Sigmoid colon (tissue), 7 donors: ENCODE data around the gene CNKSR3. TPM values are rescaled to one million over a fixed set of nuclear protein-coding genes. Genes with fewer than 3 reads are reported as not detected.

Experiments used
- DNase-seq: peaks from one replicate; pipeline ENCODE4 v3.0.0-alpha.2; 2019
- H3K27ac ChIP-seq, 4 donors: fragments of 200-600 bp; sonication (generic); one replicate each; pipeline ENCODE4 v1.5.1; 2016 to 2019; ENCODE audit warnings: mild to moderate bottlenecking in 1 of 4
- H3K27me3 ChIP-seq, 3 donors: fragments of 200-600 bp; sonication (generic); one replicate each; pipeline ENCODE4 v1.5.1; 2019; ENCODE audit warnings: mild to moderate bottlenecking in 1 of 3
- H3K36me3 ChIP-seq, 4 donors: fragments of 200-600 bp; sonication (generic); one replicate each; pipeline ENCODE4 v1.5.1; 2016 to 2019
- H3K4me1 ChIP-seq, 4 donors: fragments of 200-600 bp; sonication (generic); one replicate each; pipeline ENCODE4 v1.5.1; 2017 to 2019
- H3K4me3 ChIP-seq, 4 donors: fragments of 200-600 bp; sonication (generic); one replicate each; pipeline ENCODE4 v1.5.1; 2017 to 2019; ENCODE audit warnings: mild to moderate bottlenecking in 2 of 4, moderate library complexity in 1 of 4
- H3K9me3 ChIP-seq, 4 donors: fragments of 200-600 bp in 3 of 4; sonication (generic) in 3 of 4; one replicate each; pipeline versions ENCODE4 v1.5.1 to v1.6.1; 2013 to 2019
- CTCF ChIP-seq, 4 experiments: fragments of 450-650 bp in 3 of 4; fragments of 200-600 bp in 1 of 4; IDR thresholded peaks; one replicate each; pipeline ENCODE4 v1.5.1; 2016 to 2019; ENCODE audit warnings: antibody characterized with exemption in 4 of 4, mild to moderate bottlenecking in 3 of 4, moderate library complexity in 2 of 4
- EP300 ChIP-seq, 4 donors: sonication (generic); formaldehyde crosslinking; IDR thresholded peaks; one replicate each; pipeline ENCODE4 v1.6.1; 2017; ENCODE audit warnings: antibody characterized with exemption in 4 of 4
- POLR2A ChIP-seq, 2 donors: fragments of 450-650 bp; IDR thresholded peaks; one replicate each; pipeline ENCODE4 v1.6.1; 2016; ENCODE audit warnings: antibody characterized with exemption in 2 of 2, mild to moderate bottlenecking in 2 of 2, moderate library complexity in 2 of 2
- POLR2AphosphoS5 ChIP-seq, 4 donors: sonication (generic); formaldehyde crosslinking; IDR thresholded peaks; one replicate each; pipeline ENCODE4 v1.6.1; 2017; ENCODE audit warnings: antibody characterized with exemption in 4 of 4
- WGBS, 2 donors: extraction: QIAGEN DNeasy Blood & Tissue Kit; methylation state at CpG; one replicate each; pipeline ENCODE4 v1.1.7; 2013; 5-methylcytosine and 5-hydroxymethylcytosine counted together
- intact Hi-C: fragments of 100-400 bp; cut with DNase I; formaldehyde crosslinking; loops from one replicate; pipeline ENCODE4 v1.15.1; 2023
- polyA plus RNA-seq, 3 donors: library from polyadenylated mRNA; stranded (reverse); fragments of 200-250 nt; gene quantifications; one replicate each; pipeline ENCODE4 v1.2.3, GENCODE V29; 2013
- small RNA-seq, 3 donors: library from RNA; depleted of rRNA; stranded (forward); fragments of <200 nt; gene quantifications; one replicate each; pipeline ENCODE3, GENCODE V24; 2016
- total RNA-seq, 4 donors: library from RNA; depleted of rRNA; stranded (reverse); fragments of >200 nt; gene quantifications; one replicate each; pipeline ENCODE4 v1.1.0, GENCODE V29; 2016
- donor health status: healthy with polysubstance abuse.
- donor health status: Bipolar disorder and iron deficiency.
- donor health status: healthy.

Gene CNKSR3
- total and polyA plus RNA-seq, 7 donors = 6.0 to 17.4 (median 15.3) TPM

- H3K9me3 ChIP-seq = no peaks in the 10 kb centered on the region
- H3K36me3 ChIP-seq = no peaks in the 10 kb centered on the region
- H3K4me3 ChIP-seq = no peak overlapping the region
- TF ChIP-seq CTCF (IDR thresholded peaks at IDR 0.05) (peak in 1 of 4 experiments; percentile 41), POLR2AphosphoS5 (IDR thresholded peaks at IDR 0.05) (no peak), EP300 (IDR thresholded peaks at IDR 0.05) (no peak)
- no peak overlapping the region for H3K27ac ChIP-seq
- no peaks in the 10 kb centered on the region for H3K4me1 ChIP-seq
- 18 to 64% methylated on average over 16 of the region's 16 CpGs for WGBS, 2 donors
- DNase-seq = no peak
- H3K27me3 ChIP-seq = no peaks in the 10 kb centered on the region
- intact Hi-C loops = no loop called here
These were observed 166.8 kb downstream of the CNKSR3 start for GRCh38 chr6:154343473-154344308.

GRCh38 chr6:154341871-154342270, 168.6 kb downstream of the CNKSR3 start:
- TF ChIP-seq EP300 (IDR thresholded peaks at IDR 0.05) = no peak
- TF ChIP-seq POLR2A (IDR thresholded peaks at IDR 0.05) = no peak
- no peak for TF ChIP-seq POLR2AphosphoS5 (IDR thresholded peaks at IDR 0.05)
- no peak for TF ChIP-seq CTCF (IDR thresholded peaks at IDR 0.05)
- H3K9me3 ChIP-seq = no peaks in the 10 kb centered on the region
- no peak overlapping the region for H3K4me3 ChIP-seq
- intact Hi-C loops = no loop called here
- H3K36me3 ChIP-seq = no peaks in the 10 kb centered on the region
- H3K4me1 ChIP-seq = no peaks in the 10 kb centered on the region
- no peak overlapping the region for H3K27ac ChIP-seq
- no peaks in the 10 kb centered on the region for H3K27me3 ChIP-seq
- WGBS, 2 donors = 79 to 81% methylated on average over 5 of the region's 5 CpGs
- no peak for DNase-seq

- DNase-seq = no peak
These were observed 169.1 kb downstream of the CNKSR3 start for GRCh38 chr6:154341336-154341735.

More at GRCh38 chr6:154341336-154341735, 169.1 kb downstream of the CNKSR3 start:
- H3K27ac ChIP-seq = no peak overlapping the region
- H3K9me3 ChIP-seq = no peaks in the 10 kb centered on the region
- intact Hi-C loops = no loop called here
- 82 to 91% methylated on average over 4 of the region's 4 CpGs for WGBS, 2 donors
- no peaks in the 10 kb centered on the region for H3K4me1 ChIP-seq
- H3K27me3 ChIP-seq = no peaks in the 10 kb centered on the region
- H3K36me3 ChIP-seq = no peaks in the 10 kb centered on the region
- no peak for TF ChIP-seq POLR2AphosphoS5 (IDR thresholded peaks at IDR 0.05)
- no peak for TF ChIP-seq POLR2A (IDR thresholded peaks at IDR 0.05)
- no peak for TF ChIP-seq CTCF (IDR thresholded peaks at IDR 0.05)
- no peak for TF ChIP-seq EP300 (IDR thresholded peaks at IDR 0.05)
- H3K4me3 ChIP-seq = no peak overlapping the region

Small RNA genes within 50 kb of the gene (small RNA-seq; reads per million reads assigned to genes)
- gene AL357075.2 = 0 reads per million in 3 donors

Other genes with a start within 250 kb of the CNKSR3 start
- 1 to 10 TPM in 1 of 4 donors, under 1 TPM in 3; 0.28 to 1.1 (median 0.69) TPM for gene IPCEF1, start 153.9 kb downstream of the CNKSR3 start, total RNA-seq
- 1 to 10 TPM in 2 of 3 donors, under 1 TPM in 1; 0.46 to 5.5 (median 1.2) TPM for gene IPCEF1, start 153.9 kb downstream of the CNKSR3 start, polyA plus RNA-seq
- gene SCAF8, start 222.7 kb upstream of the CNKSR3 start, total RNA-seq = 10 to 100 TPM; 37.1 to 46.3 (median 40.8) TPM
- 10 to 100 TPM in 2 of 3 donors, 1 to 10 TPM in 1; 9.0 to 13.3 (median 10.8) TPM for gene SCAF8, start 222.7 kb upstream of the CNKSR3 start, polyA plus RNA-seq